GM19324 (cell line): Measurements from ENCODE around the gene SAG.
"Not testable (repeated sequence)": the region's sequence is repeated elsewhere in the genome, so short reads cannot be mapped to it uniquely, and the experiment has no call there.

Experiments used
- ATAC-seq: cut with Tn5 transposase; IDR thresholded peaks from one replicate; pipeline ENCODE4 v1.9.1; 2021; ENCODE audit warnings: mild to moderate bottlenecking, moderate library complexity; ENCODE audit not compliant: unreplicated experiment, low FRiP score

SAG gene

DNA sequence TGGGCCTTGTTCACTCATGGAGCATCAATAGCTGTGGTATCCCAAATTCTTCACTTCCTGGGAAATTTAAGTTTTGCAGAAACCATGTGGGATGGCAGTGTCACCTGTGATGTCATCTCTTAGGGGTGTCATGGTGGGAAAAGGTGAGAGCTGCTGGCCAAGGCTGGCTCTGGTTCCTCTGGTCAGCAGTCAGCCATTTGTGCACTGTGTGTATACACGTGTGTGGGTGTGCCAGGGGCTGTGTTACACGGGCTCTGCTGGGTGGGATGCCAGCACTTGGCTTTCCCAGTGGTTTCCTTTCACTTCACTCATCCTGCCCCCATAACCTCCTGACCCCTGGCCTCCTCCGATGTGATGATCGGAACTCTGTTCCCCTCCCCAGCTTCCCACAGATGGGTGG, 21.3 kb downstream of the SAG start:
- ATAC-seq, result no peak

- no peak for ATAC-seq
Observed at GRCh38 chr2:233329489-233330135, 22.0 kb downstream of the SAG start.

GRCh38 chr2:233331536-233331935, 23.9 kb downstream of the SAG start:
- peak; percentile 81 for ATAC-seq

- no peak for ATAC-seq
Observed at GRCh38 chr2:233332125-233332524, 24.5 kb downstream of the SAG start.

GRCh38 chr2:233334915-233335314, 27.3 kb downstream of the SAG start:
- no peak for ATAC-seq

GRCh38 chr2:233336091-233336490, 28.5 kb downstream of the SAG start:
- ATAC-seq, result not testable (repeated sequence)

DNA sequence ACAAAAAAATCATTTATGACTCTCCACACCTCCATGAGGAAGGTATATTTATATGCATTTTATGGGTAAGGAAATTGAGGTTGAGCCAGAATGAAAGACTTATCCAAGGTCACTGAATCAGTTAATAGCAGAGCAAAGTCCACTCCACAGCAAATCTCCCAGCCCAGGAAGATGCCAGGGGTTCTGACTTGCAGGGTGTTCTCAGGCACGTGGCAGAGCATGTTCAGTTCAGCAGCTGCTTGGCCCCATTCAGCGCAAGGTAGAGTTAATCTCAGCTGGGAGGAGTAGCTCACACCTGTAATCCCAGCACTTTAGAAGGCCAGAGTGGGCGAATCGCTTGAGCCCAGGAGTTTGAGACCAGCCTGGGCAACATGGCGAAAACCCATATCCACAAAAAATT, 28.9 kb downstream of the SAG start:
- ATAC-seq, result no peak

- ATAC-seq, result no peak
Observed at GRCh38 chr2:233338046-233338445, 30.4 kb downstream of the SAG start.

GRCh38 chr2:233338812-233339368, 31.3 kb downstream of the SAG start:
- ATAC-seq, result no peak

DNA sequence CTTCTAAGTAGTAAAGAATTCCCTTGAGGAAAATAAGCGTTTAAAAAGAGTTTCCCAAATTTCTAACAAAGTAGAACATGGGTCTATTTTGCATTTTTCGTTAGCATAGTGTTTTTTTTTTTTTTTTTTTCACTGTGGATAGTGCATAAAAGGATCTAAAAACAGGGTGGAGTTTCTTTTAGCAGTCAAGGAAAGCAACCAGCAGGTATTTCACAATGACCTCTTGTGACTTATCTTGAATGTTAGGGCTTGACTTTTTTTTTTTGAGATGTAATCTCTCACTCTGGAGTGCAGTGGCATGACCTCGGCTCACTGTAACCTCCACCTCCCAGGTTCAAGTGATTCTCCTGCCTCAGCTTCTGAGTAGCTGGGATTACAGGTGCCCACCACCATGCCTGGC, 31.8 kb downstream of the SAG start:
- no peak for ATAC-seq

GRCh38 chr2:233341296-233341695, 33.7 kb downstream of the SAG start:
- no peak for ATAC-seq

DNA sequence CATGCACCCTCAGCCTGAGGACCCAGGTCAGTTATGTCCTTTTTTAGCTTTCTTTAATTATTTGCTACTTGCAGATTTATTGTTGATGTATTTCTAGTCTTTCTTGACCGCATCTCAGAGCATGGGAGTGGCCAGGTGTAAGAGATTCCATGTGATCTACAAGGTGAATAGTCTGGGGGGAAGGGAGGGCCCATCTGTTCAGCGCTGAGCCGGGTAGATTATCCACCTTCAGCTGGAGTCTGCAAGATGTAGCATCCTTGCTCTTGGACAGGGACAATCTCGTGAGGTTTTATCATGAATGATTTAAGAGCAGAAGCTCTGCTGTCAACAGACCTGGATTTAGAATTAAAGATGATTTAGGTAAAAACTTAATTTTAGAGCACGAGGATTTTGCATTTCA, 34.7 kb downstream of the SAG start:
- no peak for ATAC-seq

- ATAC-seq, result no peak
Observed at GRCh38 chr2:233343171-233343705, 35.6 kb downstream of the SAG start.

DNA sequence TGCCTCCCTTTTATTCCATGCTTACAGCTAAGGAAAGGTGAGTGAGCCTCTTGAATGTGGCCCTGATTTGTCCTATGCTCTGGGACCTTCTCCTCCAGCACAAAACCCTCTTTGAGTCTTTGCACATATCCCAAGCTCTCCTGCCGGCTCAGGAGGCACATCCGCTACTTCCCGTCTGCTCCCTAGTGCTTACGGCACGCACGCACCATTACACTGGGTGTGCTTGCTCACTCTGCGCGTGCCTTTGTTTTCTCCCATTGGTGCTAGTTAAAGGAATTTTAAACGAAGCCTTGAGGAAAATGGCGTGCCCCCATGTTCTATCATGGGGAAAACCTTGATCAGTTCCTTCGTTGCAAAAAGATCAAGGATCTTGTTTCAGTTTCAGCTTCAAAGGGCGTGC, 38.8 kb downstream of the SAG start:
- no peak for ATAC-seq

- ATAC-seq, result no peak
Observed at GRCh38 chr2:233346930-233347329, 39.3 kb downstream of the SAG start.

GRCh38 chr2:233349005-233349998, 41.7 kb downstream of the SAG start:
- ATAC-seq, result peak; percentile 66

GRCh38 chr2:233350708-233351107, 43.1 kb downstream of the SAG start:
- ATAC-seq, result no peak

GRCh38 chr2:233351423-233351822, 43.8 kb downstream of the SAG start:
- no peak for ATAC-seq

DNA sequence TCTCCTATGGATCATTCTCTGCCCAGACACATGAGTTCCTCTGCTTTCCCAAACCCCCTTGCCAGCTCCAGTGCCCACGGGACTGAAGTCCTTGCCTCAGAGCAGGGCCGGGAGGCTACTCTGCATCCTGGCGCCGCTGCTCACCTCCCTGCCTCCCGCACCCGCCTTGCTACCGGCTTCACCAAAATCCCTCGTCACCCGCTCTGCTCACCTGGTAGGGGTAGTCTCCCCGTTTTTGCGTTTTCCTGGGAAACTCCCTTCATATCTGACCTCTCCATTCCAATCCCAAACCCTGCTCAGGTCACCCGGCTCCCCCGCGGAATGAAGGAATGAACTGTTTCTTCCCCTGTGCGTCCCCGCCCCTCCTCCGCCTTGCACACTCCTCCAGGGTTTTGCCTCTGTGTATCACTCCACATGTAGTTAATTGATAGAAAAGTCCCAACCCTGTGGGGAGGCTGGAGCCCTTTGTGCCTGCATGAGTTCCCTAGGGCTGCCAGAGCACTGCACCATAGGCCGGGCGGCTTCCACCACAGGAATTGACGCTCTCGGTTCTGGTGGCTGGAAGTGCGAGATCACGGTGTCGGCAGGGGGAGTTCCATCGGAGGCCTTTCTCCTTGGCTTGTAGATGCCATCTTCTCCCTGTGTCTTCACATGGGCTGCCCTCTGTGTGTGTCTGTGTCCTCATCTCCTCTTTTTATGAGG, 44.7 kb downstream of the SAG start:
- no peak for ATAC-seq

DNA sequence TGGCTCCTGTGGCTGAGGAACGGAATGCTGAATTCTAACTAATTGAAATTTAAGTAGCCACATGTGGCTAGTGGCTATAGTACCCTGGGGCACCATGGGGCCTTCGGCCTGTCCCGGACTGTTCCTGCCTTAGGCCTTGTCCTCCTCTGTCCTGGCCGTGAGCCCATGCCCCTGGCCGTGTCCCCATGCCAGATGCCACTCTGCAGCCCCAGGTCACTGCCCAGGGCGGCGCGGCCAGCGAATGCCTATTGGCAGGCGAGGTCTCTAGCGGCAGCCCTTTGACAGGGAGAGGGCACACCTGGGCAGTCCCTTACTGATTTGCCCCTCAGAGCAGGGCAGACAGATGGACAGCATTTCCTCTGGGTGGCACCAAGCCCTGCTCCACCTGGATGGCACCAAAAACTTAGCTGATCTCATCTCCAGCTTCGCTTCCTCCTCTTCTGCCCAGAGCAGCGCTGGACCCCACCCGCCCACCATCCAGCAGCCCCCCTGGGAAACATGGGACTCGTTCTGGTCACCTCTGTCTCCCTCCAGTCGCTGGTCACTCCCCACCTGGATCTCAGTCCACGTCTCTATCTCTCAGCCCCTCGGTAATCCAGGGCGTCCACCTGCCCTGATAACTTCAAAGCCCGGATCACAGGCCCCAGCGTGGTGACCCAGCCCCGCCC, 45.6 kb downstream of the SAG start:
- no peak for ATAC-seq
